Neural cell (in vitro differentiated cells): ENCODE results near the gene FZD8. TPM values are rescaled to one million over a fixed set of nuclear protein-coding genes. Genes with fewer than 3 reads are reported as not detected.

Experiments used
- H2AFZ ChIP-seq: fragments of 200-600, 300-800 bp; sonication (generic), shearing (Covaris generic); 2 replicates; pipeline ENCODE4 v1.6.0; 2014; ENCODE audit warnings: low read depth, mild to moderate bottlenecking, antibody characterized with exemption, low read length, moderate library complexity
- H3F3A ChIP-seq: fragments of 200-600 bp; shearing (Covaris generic); 2 replicates; pipeline ENCODE4 v1.6.1; 2016; ENCODE audit warnings: mild to moderate bottlenecking, moderate library complexity, mixed read lengths, antibody characterized with exemption, low read length; ENCODE audit not compliant: insufficient read depth, poor library complexity, severe bottlenecking
- H3K27ac ChIP-seq: fragments of 200-600, 300-800 bp; sonication (generic), shearing (Covaris generic); 2 replicates; pipeline ENCODE4 v1.5.1; 2014; ENCODE audit warnings: mild to moderate bottlenecking, low read length, moderate library complexity
- H3K27me3 ChIP-seq: fragments of 300-800, 200-600 bp; sonication (generic), shearing (Covaris generic); 2 replicates; pipeline ENCODE4 v1.6.0; 2014; ENCODE audit warnings: mild to moderate bottlenecking, low read depth, low read length, moderate library complexity; ENCODE audit not compliant: insufficient read depth
- H3K36me3 ChIP-seq: fragments of 300-800, 200-600 bp; sonication (generic), shearing (Covaris generic); 2 replicates; pipeline ENCODE4 v1.5.1; 2014; ENCODE audit warnings: mild to moderate bottlenecking, antibody characterized with exemption, low read length, moderate library complexity; ENCODE audit not compliant: insufficient read depth
- H3K4me2 ChIP-seq: fragments of 300-800, 200-600 bp; sonication (generic), shearing (Covaris generic); 2 replicates; pipeline ENCODE4 v1.6.0; 2014; ENCODE audit warnings: mild to moderate bottlenecking, low read length
- H3K4me3 ChIP-seq: fragments of 300-800, 200-600 bp; sonication (generic), shearing (Covaris generic); 2 replicates; pipeline ENCODE4 v1.5.1; 2014; ENCODE audit warnings: mild to moderate bottlenecking, low read length, moderate library complexity
- H3K79me2 ChIP-seq: fragments of 200-600 bp; shearing (Covaris generic); replicated peaks from 2 replicates; pipeline ENCODE4 v1.6.0; 2014; ENCODE audit warnings: mild to moderate bottlenecking, low read length, moderate library complexity; ENCODE audit not compliant: insufficient read depth
- H3K9ac ChIP-seq: fragments of 300-800, 200-600 bp; sonication (generic), shearing (Covaris generic); 2 replicates; pipeline ENCODE4 v1.6.1; 2016; ENCODE audit warnings: mild to moderate bottlenecking, low read length, mixed read lengths
- H3K9me2 ChIP-seq: fragments of 200-600 bp; shearing (Covaris generic); 2 replicates; pipeline ENCODE4 v1.6.1; 2016; ENCODE audit warnings: mild to moderate bottlenecking, low read length, mixed read lengths; ENCODE audit not compliant: insufficient read depth
- H3K9me3 ChIP-seq: fragments of 200-600, 300-800 bp; sonication (generic), shearing (Covaris generic); 2 replicates; pipeline ENCODE4 v1.6.1; 2016; ENCODE audit warnings: mild to moderate bottlenecking, mixed run types, low read length, moderate library complexity, mixed read lengths
- H4K20me1 ChIP-seq: fragments of 200-600 bp; shearing (Covaris generic); 2 replicates; pipeline ENCODE4 v1.6.1; 2016; ENCODE audit warnings: mild to moderate bottlenecking, mixed run types; ENCODE audit not compliant: insufficient read depth
- CTCF ChIP-seq: fragments of 450-650 bp; IDR thresholded peaks from 2 replicates; pipeline ENCODE4 v1.5.1; 2014; ENCODE audit warnings: antibody characterized with exemption, mild to moderate bottlenecking, moderate library complexity; ENCODE audit not compliant: poor library complexity, severe bottlenecking
- EP300 ChIP-seq: fragments of 450-650 bp; conservative IDR thresholded peaks from 2 replicates; pipeline ENCODE4 v1.6.1; 2014; ENCODE audit warnings: antibody characterized with exemption, mild to moderate bottlenecking, moderate library complexity; ENCODE audit not compliant: poor library complexity, severe bottlenecking
- EZH2 ChIP-seq: fragments of 200-600, 300-800 bp; shearing (Covaris generic), sonication (generic); IDR thresholded peaks from 2 replicates; pipeline ENCODE4 v1.6.1; 2014; ENCODE audit warnings: antibody characterized with exemption, low read length, borderline replicate concordance, mild to moderate bottlenecking; ENCODE audit not compliant: insufficient read depth, poor library complexity, severe bottlenecking
- MXI1 ChIP-seq: fragments of 450-650 bp; conservative IDR thresholded peaks from 2 replicates; pipeline ENCODE4 v1.6.1; 2014; ENCODE audit warnings: antibody characterized with exemption, mild to moderate bottlenecking; ENCODE audit not compliant: poor library complexity, severe bottlenecking
- POLR2AphosphoS5 ChIP-seq: IDR thresholded peaks from 2 replicates; pipeline ENCODE4 v1.6.1; 2012
- RAD21 ChIP-seq: fragments of 450-650 bp; conservative IDR thresholded peaks from 2 replicates; pipeline ENCODE4 v1.6.1; 2014; ENCODE audit warnings: antibody characterized with exemption, mild to moderate bottlenecking, moderate library complexity
- SMC3 ChIP-seq: fragments of 450-650 bp; conservative IDR thresholded peaks from 2 replicates; pipeline ENCODE4 v1.6.1; 2014; ENCODE audit warnings: antibody characterized with exemption, mild to moderate bottlenecking, moderate library complexity; ENCODE audit not compliant: poor library complexity
- TAF1 ChIP-seq: IDR thresholded peaks from 2 replicates; pipeline ENCODE4 v1.6.1; 2012; ENCODE audit warnings: low read depth
- polyA plus RNA-seq: library from polyadenylated mRNA; depleted of rRNA; stranded (reverse); fragments of >200 nt; gene quantifications from 2 replicates; pipeline ENCODE4 v1.2.3, GENCODE V29; 2014
- TF ChIP-seq, protein P1 (sequence below): IDR thresholded peaks from 2 replicates; pipeline ENCODE4 v1.6.1; 2012; ENCODE audit warnings: borderline replicate concordance

Gene FZD8
- polyA plus RNA-seq, 1 donor from 2014 or later, result 1.6 TPM

DNA sequence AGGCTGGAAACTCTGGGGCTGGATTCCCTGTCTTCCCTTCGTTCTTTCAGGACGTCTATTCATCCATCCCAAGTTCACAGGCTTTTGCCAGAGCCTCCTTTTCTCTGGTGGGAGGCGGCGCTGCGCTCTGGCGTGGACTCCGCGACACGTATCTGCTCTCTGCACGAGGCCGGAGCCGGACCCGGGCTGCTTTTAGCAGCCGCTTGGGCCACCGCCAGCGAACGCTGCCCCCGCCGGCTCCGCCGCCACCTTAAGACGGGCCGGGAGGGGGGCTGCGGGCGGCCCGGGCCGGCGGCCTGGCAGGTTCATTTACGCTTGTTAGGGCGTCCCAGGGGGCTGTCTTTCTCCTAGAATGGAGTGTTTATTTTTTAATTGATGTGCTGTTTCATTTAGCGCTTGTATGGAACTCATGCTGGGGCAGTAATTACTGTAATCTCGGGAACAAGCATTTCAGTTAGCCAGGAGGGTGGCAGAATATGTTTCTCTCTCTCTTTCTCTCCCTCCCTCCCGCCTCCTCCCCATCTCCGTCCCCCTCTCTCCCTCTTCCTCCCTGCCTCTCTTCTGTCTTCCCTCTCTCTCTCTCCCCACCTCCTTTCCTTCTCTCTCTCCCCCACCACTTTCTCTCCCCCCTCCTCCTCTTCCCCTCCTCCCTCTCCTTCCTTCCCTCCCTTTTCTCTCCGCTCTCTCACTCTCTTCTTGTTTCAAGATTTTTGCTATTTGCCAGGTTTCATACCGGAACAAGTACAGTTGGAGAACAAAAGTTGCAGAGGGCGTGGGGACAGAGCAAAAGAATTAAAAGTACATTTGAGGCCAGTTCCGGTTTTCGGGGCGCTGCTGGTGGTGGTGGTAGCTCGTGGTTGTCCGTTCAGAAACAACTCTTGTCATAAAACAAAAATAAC is 1.3 kb upstream of the FZD8 start:
- Histone ChIP-seq H3K9me3 (no peaks in the 10 kb centered on the region), H3K4me2 (peak overlapping the region; percentile 90), H3K27ac (no peak overlapping the region), H3K9ac (peak overlapping the region; percentile 38), H4K20me1 (no peaks in the 10 kb centered on the region), H2AFZ (no peak overlapping the region), H3K36me3 (no peaks in the 10 kb centered on the region), H3F3A (no peaks in the 10 kb centered on the region), H3K4me3 (peak overlapping the region; percentile 88), H3K27me3 (peaks cover 14% of the 10 kb centered on the region), H3K9me2 (no peaks in the 10 kb centered on the region), H3K79me2 (peaks cover 4% of the 10 kb centered on the region)
- TF ChIP-seq RAD21, result no peak
- TF ChIP-seq EZH2, result no peak
- TF ChIP-seq SMC3, result no peak
- no peak for TF ChIP-seq TAF1
- TF ChIP-seq MXI1, result no peak
- TF ChIP-seq, protein P1, sequence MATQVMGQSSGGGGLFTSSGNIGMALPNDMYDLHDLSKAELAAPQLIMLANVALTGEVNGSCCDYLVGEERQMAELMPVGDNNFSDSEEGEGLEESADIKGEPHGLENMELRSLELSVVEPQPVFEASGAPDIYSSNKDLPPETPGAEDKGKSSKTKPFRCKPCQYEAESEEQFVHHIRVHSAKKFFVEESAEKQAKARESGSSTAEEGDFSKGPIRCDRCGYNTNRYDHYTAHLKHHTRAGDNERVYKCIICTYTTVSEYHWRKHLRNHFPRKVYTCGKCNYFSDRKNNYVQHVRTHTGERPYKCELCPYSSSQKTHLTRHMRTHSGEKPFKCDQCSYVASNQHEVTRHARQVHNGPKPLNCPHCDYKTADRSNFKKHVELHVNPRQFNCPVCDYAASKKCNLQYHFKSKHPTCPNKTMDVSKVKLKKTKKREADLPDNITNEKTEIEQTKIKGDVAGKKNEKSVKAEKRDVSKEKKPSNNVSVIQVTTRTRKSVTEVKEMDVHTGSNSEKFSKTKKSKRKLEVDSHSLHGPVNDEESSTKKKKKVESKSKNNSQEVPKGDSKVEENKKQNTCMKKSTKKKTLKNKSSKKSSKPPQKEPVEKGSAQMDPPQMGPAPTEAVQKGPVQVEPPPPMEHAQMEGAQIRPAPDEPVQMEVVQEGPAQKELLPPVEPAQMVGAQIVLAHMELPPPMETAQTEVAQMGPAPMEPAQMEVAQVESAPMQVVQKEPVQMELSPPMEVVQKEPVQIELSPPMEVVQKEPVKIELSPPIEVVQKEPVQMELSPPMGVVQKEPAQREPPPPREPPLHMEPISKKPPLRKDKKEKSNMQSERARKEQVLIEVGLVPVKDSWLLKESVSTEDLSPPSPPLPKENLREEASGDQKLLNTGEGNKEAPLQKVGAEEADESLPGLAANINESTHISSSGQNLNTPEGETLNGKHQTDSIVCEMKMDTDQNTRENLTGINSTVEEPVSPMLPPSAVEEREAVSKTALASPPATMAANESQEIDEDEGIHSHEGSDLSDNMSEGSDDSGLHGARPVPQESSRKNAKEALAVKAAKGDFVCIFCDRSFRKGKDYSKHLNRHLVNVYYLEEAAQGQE, result no peak
- no peak for TF ChIP-seq POLR2AphosphoS5
- no peak for TF ChIP-seq CTCF
- no peak for TF ChIP-seq EP300

- peaks cover 4% of the 10 kb centered on the region for H3K79me2 ChIP-seq
- H3K27ac ChIP-seq, result no peak overlapping the region
- H3K36me3 ChIP-seq, result no peaks in the 10 kb centered on the region
- H3K9me2 ChIP-seq, result no peaks in the 10 kb centered on the region
- H3F3A ChIP-seq, result no peaks in the 10 kb centered on the region
- TF ChIP-seq TAF1 (no peak), CTCF (no peak), EP300 (no peak), POLR2AphosphoS5 (no peak), RAD21 (no peak), EZH2 (no peak), SMC3 (peak; percentile 17)
- TF ChIP-seq, protein P1, result no peak
- no peak overlapping the region for H2AFZ ChIP-seq
- peak overlapping the region; percentile 88 for H3K4me3 ChIP-seq
- H3K4me2 ChIP-seq, result peak overlapping the region; percentile 90
- H3K9ac ChIP-seq, result peak overlapping the region; percentile 38
- H3K27me3 ChIP-seq, result peaks cover 18% of the 10 kb centered on the region
- no peaks in the 10 kb centered on the region for H4K20me1 ChIP-seq
- H3K9me3 ChIP-seq, result no peaks in the 10 kb centered on the region
Measured at GRCh38 chr10:35642793-35643114, 658 bp upstream of the FZD8 start.
